Skeletal muscle tissue (tissue), 4 donors: ENCODE data around the gene NHLRC1. TPM values are rescaled to one million over a fixed set of nuclear protein-coding genes. Genes with fewer than 3 reads are reported as not detected.
A peak's percentile ranks its signal among the peaks of the same experiment; 100 is the strongest.

Experiments used
- H3K27ac ChIP-seq: one replicate; pipeline ENCODE4 v1.7.0; 2013; ENCODE audit warnings: mild to moderate bottlenecking, low read depth, low read length, inconsistent platforms
- H3K27me3 ChIP-seq, 3 donors: one replicate each; pipeline ENCODE4 v1.7.0; 2013; ENCODE audit warnings: low read length in 3 of 3; ENCODE audit not compliant: control insufficient read depth in 3 of 3, insufficient read depth in 3 of 3
- H3K36me3 ChIP-seq, 3 donors: one replicate each; pipeline ENCODE4 v1.7.0; 2013; ENCODE audit warnings: low read length in 3 of 3; ENCODE audit not compliant: control insufficient read depth in 3 of 3, insufficient read depth in 3 of 3
- H3K4me1 ChIP-seq, 3 donors: one replicate each; pipeline ENCODE4 v1.7.0; 2013; ENCODE audit warnings: low read length in 3 of 3, mild to moderate bottlenecking in 3 of 3; ENCODE audit not compliant: control insufficient read depth in 3 of 3, insufficient read depth in 3 of 3
- H3K4me3 ChIP-seq, 3 donors: one replicate each; pipeline ENCODE4 v1.7.0; 2013; ENCODE audit warnings: low read length in 3 of 3
- H3K9ac ChIP-seq, 3 donors: one replicate each; pipeline ENCODE4 v1.7.0; 2013; ENCODE audit warnings: low read length in 3 of 3, mild to moderate bottlenecking in 3 of 3, moderate library complexity in 2 of 3, low read depth in 1 of 3
- H3K9me3 ChIP-seq, 3 donors: one replicate each; pipeline ENCODE4 v1.7.0; 2013; ENCODE audit warnings: low read length in 3 of 3; ENCODE audit not compliant: control insufficient read depth in 3 of 3
- total RNA-seq: library from RNA; depleted of rRNA; stranded (reverse); fragments of >200 nt; gene quantifications from one replicate; pipeline ENCODE4 v1.2.3, GENCODE V29; 2014
- donor health status: Osteomylitis.

NHLRC1 gene
- 3.1 TPM for total RNA-seq

- Histone ChIP-seq H3K27ac (peak within 1 kb of the TSS; percentile 68), H3K4me1 (peaks cover 11 to 23% (median 13%) of the 10 kb centered on the region in 3 donors), H3K4me3 (peak within 1 kb of the TSS; percentile 76 to 91 (median 86)), H3K27me3 (no peaks in the 10 kb centered on the region), H3K9me3 (no peaks in the 10 kb centered on the region), H3K36me3 (no peaks in the 10 kb centered on the region), H3K9ac (peak within 1 kb of the TSS; percentile 67 to 88 (median 86))
These were observed at the start of gene NHLRC1 for GRCh38 chr6:18122128-18123093. Gene NHLRC1, minus strand, starts transcription at chr6:18122677. Its CDS starts 71 bp downstream, at chr6:18122606.

- Histone ChIP-seq H3K27ac (no peak overlapping the region), H3K9ac (no peak overlapping the region), H3K36me3 (peaks cover 11 to 26% (median 21%) of the 10 kb centered on the region in 3 donors), H3K4me1 (no peaks in the 10 kb centered on the region), H3K9me3 (peaks cover 0 to 6% (median 0%) of the 10 kb centered on the region in 3 donors), H3K4me3 (no peak overlapping the region), H3K27me3 (no peaks in the 10 kb centered on the region)
These were observed 49.4 kb upstream of the NHLRC1 start for GRCh38 chr6:18171871-18172270.

- Histone ChIP-seq H3K9me3 (peaks cover 0 to 6% (median 0%) of the 10 kb centered on the region in 3 donors), H3K4me3 (no peak overlapping the region), H3K36me3 (peaks cover 17 to 33% (median 27%) of the 10 kb centered on the region in 3 donors), H3K4me1 (no peaks in the 10 kb centered on the region), H3K9ac (no peak overlapping the region), H3K27me3 (no peaks in the 10 kb centered on the region), H3K27ac (no peak overlapping the region)
These were observed 45.8 kb upstream of the NHLRC1 start for GRCh38 chr6:18168264-18168663.

GRCh38 chr6:18166312-18167036, 44.0 kb upstream of the NHLRC1 start:
- Histone ChIP-seq H3K9ac (no peak overlapping the region), H3K36me3 (peaks cover 18 to 44% (median 36%) of the 10 kb centered on the region in 3 donors)

GRCh38 chr6:18165751-18166150, 43.3 kb upstream of the NHLRC1 start:
- no peak overlapping the region for H3K27ac ChIP-seq
- peaks cover 0 to 6% (median 0%) of the 10 kb centered on the region in 3 donors for H3K9me3 ChIP-seq
- H3K4me3 ChIP-seq: no peak overlapping the region
- H3K27me3 ChIP-seq: no peaks in the 10 kb centered on the region
- H3K9ac ChIP-seq: no peak overlapping the region
- H3K4me1 ChIP-seq: peaks cover 0 to 7% (median 0%) of the 10 kb centered on the region in 3 donors
- peaks cover 25 to 43% (median 42%) of the 10 kb centered on the region in 3 donors for H3K36me3 ChIP-seq

More at GRCh38 chr6:18166312-18167036, 44.0 kb upstream of the NHLRC1 start:
- no peak overlapping the region for H3K27ac ChIP-seq
- H3K9me3 ChIP-seq: peaks cover 0 to 6% (median 0%) of the 10 kb centered on the region in 3 donors
- H3K4me1 ChIP-seq: no peaks in the 10 kb centered on the region
- H3K27me3 ChIP-seq: no peaks in the 10 kb centered on the region
- no peak overlapping the region for H3K4me3 ChIP-seq

GRCh38 chr6:18162401-18162800, 39.9 kb upstream of the NHLRC1 start:
- Histone ChIP-seq H3K4me1 (peaks cover 0 to 7% (median 0%) of the 10 kb centered on the region in 3 donors), H3K9me3 (no peaks in the 10 kb centered on the region), H3K9ac (no peak overlapping the region), H3K27ac (no peak overlapping the region), H3K4me3 (no peak overlapping the region), H3K27me3 (no peaks in the 10 kb centered on the region), H3K36me3 (peaks cover 16 to 34% (median 30%) of the 10 kb centered on the region in 3 donors)

GRCh38 chr6:18161431-18161830, 39.0 kb upstream of the NHLRC1 start:
- Histone ChIP-seq H3K27me3 (no peaks in the 10 kb centered on the region), H3K4me1 (peaks cover 0 to 7% (median 0%) of the 10 kb centered on the region in 3 donors), H3K9me3 (no peaks in the 10 kb centered on the region), H3K36me3 (peaks cover 16 to 30% (median 29%) of the 10 kb centered on the region in 3 donors), H3K27ac (peak overlapping the region; percentile 22), H3K9ac (no peak overlapping the region), H3K4me3 (no peak overlapping the region)

GRCh38 chr6:18160911-18161310, 38.4 kb upstream of the NHLRC1 start:
- Histone ChIP-seq H3K9ac (no peak overlapping the region), H3K9me3 (no peaks in the 10 kb centered on the region), H3K27ac (peak overlapping the region; percentile 22), H3K4me1 (peaks cover 4 to 7% (median 5%) of the 10 kb centered on the region in 3 donors), H3K27me3 (no peaks in the 10 kb centered on the region), H3K4me3 (no peak overlapping the region), H3K36me3 (peaks cover 14 to 30% (median 29%) of the 10 kb centered on the region in 3 donors)

GRCh38 chr6:18155864-18156421, 33.5 kb upstream of the NHLRC1 start:
- peaks cover 0 to 7% (median 4%) of the 10 kb centered on the region in 3 donors for H3K36me3 ChIP-seq
- H3K27me3 ChIP-seq: no peaks in the 10 kb centered on the region
- H3K4me1 ChIP-seq: peaks cover 5 to 12% (median 9%) of the 10 kb centered on the region in 3 donors
- H3K27ac ChIP-seq: peak overlapping the region; percentile 67
- no peaks in the 10 kb centered on the region for H3K9me3 ChIP-seq
- H3K4me3 ChIP-seq: peak overlapping the region; percentile 83 to 91 (median 90)
- peak overlapping the region; percentile 79 to 91 (median 91) for H3K9ac ChIP-seq
